ENCODE data around the gene LRRC51.

GRCh38 chr11:72132646-72133045, 52.0 kb downstream of the LRRC51 start:
- TF ChIP-seq CTCF (conservative IDR thresholded peaks at IDR 0.05; ENCODE audit: low read length) (no peak), EZH2phosphoT487 (IDR thresholded peaks at IDR 0.05; ENCODE audit: borderline replicate concordance) (no peak)
